ENCODE data around the gene MT4.

MT4 gene

GRCh38 chr16:56588781-56589140, 23.9 kb downstream of the MT4 start:
- peaks cover 0 to 21% (median 19%) of the 10 kb centered on the region in 4 experiments for H3K4me1 ChIP-seq (ENCODE audit: control extremely low read depth in 1 of 4, control insufficient read depth in 4 of 4, insufficient read depth in 4 of 4, low read length in 3 of 4)
- no peaks in the 10 kb centered on the region for H3K9me3 ChIP-seq (ENCODE audit: control extremely low read depth in 1 of 5, control insufficient read depth in 4 of 5, insufficient read depth in 2 of 5, low read depth in 1 of 5, low read length in 4 of 5)
- 22% methylated on average over 7 of the region's 9 CpGs for WGBS (ENCODE audit: insufficient coverage)
- peaks cover 3 to 43% (median 23%) of the 10 kb centered on the region in 5 experiments for H3K27me3 ChIP-seq (replicated peaks in 2 of 5; ENCODE audit: control insufficient read depth in 4 of 5, insufficient read depth in 5 of 5, low read length in 4 of 5)
- POLR2A ChIA-PET: no interaction called here
- CTCF ChIA-PET: interaction anchor here (1.7 kb wide), 1 partner anchor 12 kb away, joined by 11 read pairs; no protein-coding TSS in a partner anchor
- H3K27ac ChIP-seq (ENCODE audit: insufficient read depth in 1 of 2, low read depth in 1 of 2, low read length in 2 of 2, poor library complexity in 1 of 2, severe bottlenecking in 2 of 2): no peak overlapping the region
- H3K4me3 ChIP-seq (ENCODE audit: control insufficient read depth in 1 of 7, extremely low read depth in 1 of 7, insufficient read depth in 4 of 7, low read depth in 2 of 7, low read length in 6 of 7): peak overlapping the region in 6 of 7 experiments; percentile 33 to 75 (median 60)
- DNase-seq: no peak
- no peaks in the 10 kb centered on the region for H3K36me3 ChIP-seq (ENCODE audit: control insufficient read depth in 4 of 4, insufficient read depth in 4 of 4, low read length in 3 of 4)

DNA sequence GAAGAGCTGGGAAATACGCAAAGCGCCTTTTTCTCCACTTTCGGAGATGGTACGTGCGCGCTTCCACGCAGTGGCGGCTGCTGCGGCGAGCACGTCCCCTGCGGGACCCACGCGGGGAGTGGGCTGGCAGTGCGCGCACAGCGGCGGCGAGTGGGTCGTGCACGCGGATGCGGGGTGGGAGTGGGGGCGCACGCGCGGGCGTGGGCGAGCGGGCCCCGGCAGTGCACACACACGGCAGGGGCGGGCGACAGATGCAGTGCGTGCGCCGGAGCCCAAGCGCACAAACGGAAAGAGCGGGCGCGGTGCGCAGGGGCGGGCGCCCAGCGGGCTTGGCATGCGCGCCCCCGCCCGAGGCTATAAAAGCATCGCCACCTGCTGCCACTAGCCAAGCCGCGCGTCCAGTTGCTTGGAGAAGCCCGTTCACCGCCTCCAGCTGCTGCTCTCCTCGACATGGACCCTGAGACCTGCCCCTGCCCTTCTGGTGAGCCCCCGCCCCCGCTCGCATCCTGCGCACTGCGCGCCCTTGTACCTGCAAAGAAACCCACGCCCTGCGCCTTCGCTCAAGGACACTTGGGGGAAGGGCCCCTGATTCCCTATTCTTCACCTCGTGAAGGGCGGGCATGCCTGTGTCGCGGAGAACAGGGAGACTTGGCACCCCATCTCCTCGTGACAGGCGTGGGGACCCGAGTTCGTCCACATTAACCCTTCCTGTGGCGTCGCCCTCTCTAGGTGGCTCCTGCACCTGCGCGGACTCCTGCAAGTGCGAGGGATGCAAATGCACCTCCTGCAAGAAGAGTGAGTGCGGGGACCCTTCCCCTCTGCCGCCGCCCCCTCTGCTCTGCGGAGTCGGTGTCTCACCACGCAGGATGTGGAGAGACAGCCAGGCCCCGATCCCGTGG, 24.5 kb downstream of the MT4 start, which contains the start of gene MT3:
TSS of gene MT3 (plus strand) at position 388 of the 899 bp plus-strand sequence. CDS start at position 451, 63 bp downstream.
- WGBS (ENCODE audit: insufficient coverage): 3% methylated on average over 63 of the region's 87 CpGs
- ChIA-PET CTCF (interaction anchor here (0.7 to 1.7 kb wide), 2 partner anchors 12 to 113 kb away, joined by 3 to 11 read pairs; no protein-coding TSS in a partner anchor), POLR2A (no interaction called here)

DNA sequence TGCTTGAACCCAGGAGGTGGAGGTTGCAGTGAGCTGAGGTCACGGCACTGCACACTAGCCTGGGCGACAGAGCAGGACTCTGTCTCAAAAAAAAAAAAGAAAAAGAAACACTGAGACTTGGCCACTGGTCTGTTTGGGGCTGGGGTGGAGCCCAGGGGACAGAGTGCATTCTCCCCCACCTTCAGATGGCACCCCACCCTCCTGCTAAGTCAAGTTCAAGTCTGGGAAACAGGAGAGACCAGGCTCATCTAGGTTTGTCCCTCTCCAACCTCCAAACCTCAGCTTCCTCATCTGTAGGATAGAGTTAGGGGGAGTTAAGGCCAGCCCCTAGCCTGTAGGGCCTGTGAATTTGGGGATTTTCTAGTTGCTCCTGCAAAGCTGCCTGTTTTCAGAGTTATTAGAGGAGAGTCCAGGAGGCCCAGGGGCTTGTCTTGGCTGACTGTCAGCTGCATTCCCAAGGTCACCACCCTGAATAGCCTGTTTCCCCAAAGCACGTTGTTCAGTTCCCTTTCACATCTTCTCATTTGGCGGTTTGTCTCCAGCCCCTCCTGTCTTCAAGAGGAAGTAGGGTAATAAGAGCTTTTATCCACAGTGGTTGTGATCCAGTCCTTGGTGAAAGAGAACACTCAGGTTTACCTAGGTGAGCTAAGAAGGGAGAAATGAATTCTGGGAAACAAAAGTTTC, 26.6 kb downstream of the MT4 start:
- ChIA-PET CTCF (interaction anchor here (1.0 to 3.6 kb wide), 7 partner anchors 10 to 198 kb away, joined by 3 to 29 read pairs (median 4); no protein-coding TSS in a partner anchor), POLR2A (no interaction called here)
- Histone ChIP-seq H3K4me1 (ENCODE audit: control extremely low read depth in 1 of 4, control insufficient read depth in 4 of 4, insufficient read depth in 4 of 4, low read length in 3 of 4) (peaks cover 0 to 21% (median 19%) of the 10 kb centered on the region in 4 experiments), H3K36me3 (ENCODE audit: control insufficient read depth in 4 of 4, insufficient read depth in 4 of 4, low read length in 3 of 4) (no peaks in the 10 kb centered on the region), H3K9me3 (ENCODE audit: control extremely low read depth in 1 of 5, control insufficient read depth in 4 of 5, insufficient read depth in 2 of 5, low read depth in 1 of 5, low read length in 4 of 5) (no peaks in the 10 kb centered on the region), H3K27ac (ENCODE audit: insufficient read depth in 1 of 2, low read depth in 1 of 2, low read length in 2 of 2, poor library complexity in 1 of 2, severe bottlenecking in 2 of 2) (no peak overlapping the region), H3K4me3 (ENCODE audit: control insufficient read depth in 1 of 7, extremely low read depth in 1 of 7, insufficient read depth in 4 of 7, low read depth in 2 of 7, low read length in 6 of 7) (no peak overlapping the region), H3K27me3 (replicated peaks in 2 of 5; ENCODE audit: control insufficient read depth in 4 of 5, insufficient read depth in 5 of 5, low read length in 4 of 5) (peaks cover 3 to 40% (median 18%) of the 10 kb centered on the region in 5 experiments)
- DNase-seq: peak in 2 of 3 donors; percentile 67 to 73
- WGBS (ENCODE audit: insufficient coverage): 43% methylated on average over 4 of the region's 4 CpGs

More for the DNA sequence above, 24.5 kb downstream of the MT4 start, which contains the start of gene MT3:
- H3K27ac ChIP-seq (ENCODE audit: insufficient read depth in 1 of 2, low read depth in 1 of 2, low read length in 2 of 2, poor library complexity in 1 of 2, severe bottlenecking in 2 of 2): no peak within 1 kb of the TSS
- no peaks in the 10 kb centered on the region for H3K9me3 ChIP-seq (ENCODE audit: control extremely low read depth in 1 of 5, control insufficient read depth in 4 of 5, insufficient read depth in 2 of 5, low read depth in 1 of 5, low read length in 4 of 5)
- H3K27me3 ChIP-seq (replicated peaks in 2 of 5; ENCODE audit: control insufficient read depth in 4 of 5, insufficient read depth in 5 of 5, low read length in 4 of 5): peaks cover 3 to 43% (median 23%) of the 10 kb centered on the region in 5 experiments
- peaks cover 0 to 21% (median 19%) of the 10 kb centered on the region in 4 experiments for H3K4me1 ChIP-seq (ENCODE audit: control extremely low read depth in 1 of 4, control insufficient read depth in 4 of 4, insufficient read depth in 4 of 4, low read length in 3 of 4)
- H3K36me3 ChIP-seq (ENCODE audit: control insufficient read depth in 4 of 4, insufficient read depth in 4 of 4, low read length in 3 of 4): no peaks in the 10 kb centered on the region
- peak in 2 of 3 donors; percentile 60 to 70 for DNase-seq
- H3K4me3 ChIP-seq (ENCODE audit: control insufficient read depth in 1 of 7, extremely low read depth in 1 of 7, insufficient read depth in 4 of 7, low read depth in 2 of 7, low read length in 6 of 7): peak within 1 kb of the TSS in 6 of 7 experiments; percentile 33 to 75 (median 60)

- ChIA-PET POLR2A (no interaction called here), CTCF (interaction anchor here (0.6 to 3.6 kb wide), 2 partner anchors 9 to 16 kb away, joined by 3 to 29 read pairs; no protein-coding TSS in a partner anchor)
- no peak for DNase-seq
- Histone ChIP-seq H3K4me3 (ENCODE audit: control insufficient read depth in 1 of 7, extremely low read depth in 1 of 7, insufficient read depth in 4 of 7, low read depth in 2 of 7, low read length in 6 of 7) (no peak overlapping the region), H3K4me1 (ENCODE audit: control extremely low read depth in 1 of 4, control insufficient read depth in 4 of 4, insufficient read depth in 4 of 4, low read length in 3 of 4) (peaks cover 0 to 21% (median 18%) of the 10 kb centered on the region in 4 experiments), H3K27me3 (replicated peaks in 2 of 5; ENCODE audit: control insufficient read depth in 4 of 5, insufficient read depth in 5 of 5, low read length in 4 of 5) (peaks cover 2 to 19% (median 8%) of the 10 kb centered on the region in 5 experiments), H3K9me3 (ENCODE audit: control extremely low read depth in 1 of 5, control insufficient read depth in 4 of 5, insufficient read depth in 2 of 5, low read depth in 1 of 5, low read length in 4 of 5) (peaks cover 0 to 1% (median 0%) of the 10 kb centered on the region in 5 experiments), H3K27ac (ENCODE audit: insufficient read depth in 1 of 2, low read depth in 1 of 2, low read length in 2 of 2, poor library complexity in 1 of 2, severe bottlenecking in 2 of 2) (no peak overlapping the region), H3K36me3 (ENCODE audit: control insufficient read depth in 4 of 4, insufficient read depth in 4 of 4, low read length in 3 of 4) (no peaks in the 10 kb centered on the region)
- WGBS (ENCODE audit: insufficient coverage): 88% methylated on average over 1 of the region's 6 CpGs
Measured at GRCh38 chr16:56593573-56594291, 28.9 kb downstream of the MT4 start.

DNA sequence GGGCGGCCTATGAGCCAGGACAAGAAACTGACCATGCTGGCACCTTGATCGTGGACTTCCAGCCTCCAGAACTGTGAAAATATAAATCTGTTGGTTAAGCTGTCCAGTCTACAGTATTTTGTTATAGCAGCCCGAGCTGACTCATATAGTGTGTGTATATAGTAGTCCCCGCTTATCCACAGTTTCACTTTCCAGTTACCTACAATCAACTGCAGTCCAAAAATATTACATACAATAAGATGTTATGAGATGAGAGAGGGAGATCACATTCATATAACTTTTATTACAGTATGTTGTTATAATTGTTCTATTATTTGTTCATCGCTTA, 29.4 kb downstream of the MT4 start:
- H3K9me3 ChIP-seq (ENCODE audit: control extremely low read depth in 1 of 5, control insufficient read depth in 4 of 5, insufficient read depth in 2 of 5, low read depth in 1 of 5, low read length in 4 of 5): peaks cover 0 to 1% (median 0%) of the 10 kb centered on the region in 5 experiments
- POLR2A ChIA-PET: no interaction called here
- WGBS (ENCODE audit: insufficient coverage): 100% methylated on average over 1 of the region's 5 CpGs

GRCh38 chr16:56600398-56600999, 35.6 kb downstream of the MT4 start:
- peaks cover 0 to 1% (median 0%) of the 10 kb centered on the region in 5 experiments for H3K9me3 ChIP-seq (ENCODE audit: control extremely low read depth in 1 of 5, control insufficient read depth in 4 of 5, insufficient read depth in 2 of 5, low read depth in 1 of 5, low read length in 4 of 5)
- ChIA-PET POLR2A (interaction anchor here (0.6 kb wide), 1 partner anchor 596 kb away, joined by 3 read pairs; no protein-coding TSS in a partner anchor), CTCF (interaction anchor here (0.9 to 7.0 kb wide), 18 partner anchors 8 to 223 kb away, joined by 3 to 53 read pairs (median 6); partner anchors contain the start of genes BBS2 and MT3)
- 30% methylated on average over 8 of the region's 8 CpGs for WGBS (ENCODE audit: insufficient coverage)
- H3K27ac ChIP-seq (ENCODE audit: insufficient read depth in 1 of 2, low read depth in 1 of 2, low read length in 2 of 2, poor library complexity in 1 of 2, severe bottlenecking in 2 of 2): no peak overlapping the region
- H3K4me1 ChIP-seq (ENCODE audit: control extremely low read depth in 1 of 4, control insufficient read depth in 4 of 4, insufficient read depth in 4 of 4, low read length in 3 of 4): no peaks in the 10 kb centered on the region
- no peaks in the 10 kb centered on the region for H3K36me3 ChIP-seq (ENCODE audit: control insufficient read depth in 4 of 4, insufficient read depth in 4 of 4, low read length in 3 of 4)
- no peak overlapping the region for H3K4me3 ChIP-seq (ENCODE audit: control insufficient read depth in 1 of 7, extremely low read depth in 1 of 7, insufficient read depth in 4 of 7, low read depth in 2 of 7, low read length in 6 of 7)
- DNase-seq: peak; percentile 57 to 80 (median 70)
- peaks cover 0 to 13% (median 6%) of the 10 kb centered on the region in 5 experiments for H3K27me3 ChIP-seq (replicated peaks in 2 of 5; ENCODE audit: control insufficient read depth in 4 of 5, insufficient read depth in 5 of 5, low read length in 4 of 5)

More for the DNA sequence above, 29.4 kb downstream of the MT4 start:
- CTCF ChIA-PET: interaction anchor here (0.6 to 3.6 kb wide), 2 partner anchors 8 to 17 kb away, joined by 3 to 29 read pairs; no protein-coding TSS in a partner anchor
- Histone ChIP-seq H3K4me3 (ENCODE audit: control insufficient read depth in 1 of 7, extremely low read depth in 1 of 7, insufficient read depth in 4 of 7, low read depth in 2 of 7, low read length in 6 of 7) (no peak overlapping the region), H3K4me1 (ENCODE audit: control extremely low read depth in 1 of 4, control insufficient read depth in 4 of 4, insufficient read depth in 4 of 4, low read length in 3 of 4) (peaks cover 0 to 17% (median 13%) of the 10 kb centered on the region in 4 experiments), H3K27me3 (replicated peaks in 2 of 5; ENCODE audit: control insufficient read depth in 4 of 5, insufficient read depth in 5 of 5, low read length in 4 of 5) (peaks cover 0 to 14% (median 5%) of the 10 kb centered on the region in 5 experiments), H3K36me3 (ENCODE audit: control insufficient read depth in 4 of 4, insufficient read depth in 4 of 4, low read length in 3 of 4) (no peaks in the 10 kb centered on the region), H3K27ac (ENCODE audit: insufficient read depth in 1 of 2, low read depth in 1 of 2, low read length in 2 of 2, poor library complexity in 1 of 2, severe bottlenecking in 2 of 2) (no peak overlapping the region)
- DNase-seq: no peak

Data from common myeloid progenitor, CD34-positive (primary cell).